Measurements from ENCODE around the gene PTGFRN.

DNA sequence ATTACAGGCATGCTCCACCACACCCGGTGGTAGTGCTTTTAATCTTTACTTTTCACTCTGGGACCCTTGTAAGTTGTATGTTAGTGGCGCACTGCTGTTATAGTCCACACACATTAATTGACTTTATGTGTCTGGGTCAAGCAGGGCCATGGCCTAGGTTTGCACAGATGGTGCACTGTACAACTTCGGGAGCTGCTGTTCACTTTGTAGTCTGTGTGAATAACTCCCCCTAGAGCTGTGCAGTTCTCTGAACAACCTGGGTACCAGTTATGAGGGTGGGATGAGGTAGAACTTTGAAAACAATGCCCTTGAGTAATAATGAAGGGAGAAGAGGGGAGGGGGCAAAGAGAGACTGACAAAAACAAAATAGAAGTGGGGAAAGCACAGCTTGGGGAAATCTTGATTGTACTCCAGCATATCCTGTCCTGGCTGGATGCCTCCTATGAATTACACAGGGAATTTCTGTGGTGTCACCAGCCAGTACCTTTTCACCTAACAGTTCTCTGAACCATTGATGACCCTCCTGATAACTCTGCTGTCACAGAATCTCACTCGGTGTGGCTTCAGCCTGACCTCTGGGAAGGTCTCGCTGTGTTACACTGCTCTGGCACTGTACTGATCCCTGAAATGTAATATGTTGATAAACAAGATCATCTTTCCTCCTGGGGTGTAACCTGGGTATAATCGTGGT is 2.2 kb downstream of the PTGFRN start:
- TF ChIP-seq CHD1 (IDR thresholded peaks at IDR 0.05; ENCODE audit: low read length) (no peak), NFXL1 (CRISPR knock-in tag; IDR thresholded peaks at IDR 0.05) (no peak), ZNF274 (IDR thresholded peaks at IDR 0.05; ENCODE audit: borderline replicate concordance, low read depth, low read length) (no peak), EZH2 (IDR thresholded peaks at IDR 0.05; ENCODE audit: borderline replicate concordance, low read depth, low read length) (no peak)
- TF ChIP-seq, protein P1, sequence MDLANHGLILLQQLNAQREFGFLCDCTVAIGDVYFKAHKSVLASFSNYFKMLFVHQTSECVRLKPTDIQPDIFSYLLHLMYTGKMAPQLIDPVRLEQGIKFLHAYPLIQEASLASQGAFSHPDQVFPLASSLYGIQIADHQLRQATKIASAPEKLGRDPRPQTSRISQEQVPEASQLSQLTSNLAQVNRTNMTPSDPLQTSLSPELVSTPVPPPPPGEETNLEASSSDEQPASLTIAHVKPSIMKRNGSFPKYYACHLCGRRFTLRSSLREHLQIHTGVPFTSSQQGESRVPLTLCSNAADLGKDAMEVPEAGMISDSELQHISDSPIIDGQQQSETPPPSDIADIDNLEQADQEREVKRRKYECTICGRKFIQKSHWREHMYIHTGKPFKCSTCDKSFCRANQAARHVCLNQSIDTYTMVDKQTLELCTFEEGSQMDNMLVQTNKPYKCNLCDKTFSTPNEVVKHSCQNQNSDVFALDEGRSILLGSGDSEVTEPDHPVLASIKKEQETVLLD (IDR thresholded peaks at IDR 0.05) = no peak
- TF ChIP-seq, protein P2, sequence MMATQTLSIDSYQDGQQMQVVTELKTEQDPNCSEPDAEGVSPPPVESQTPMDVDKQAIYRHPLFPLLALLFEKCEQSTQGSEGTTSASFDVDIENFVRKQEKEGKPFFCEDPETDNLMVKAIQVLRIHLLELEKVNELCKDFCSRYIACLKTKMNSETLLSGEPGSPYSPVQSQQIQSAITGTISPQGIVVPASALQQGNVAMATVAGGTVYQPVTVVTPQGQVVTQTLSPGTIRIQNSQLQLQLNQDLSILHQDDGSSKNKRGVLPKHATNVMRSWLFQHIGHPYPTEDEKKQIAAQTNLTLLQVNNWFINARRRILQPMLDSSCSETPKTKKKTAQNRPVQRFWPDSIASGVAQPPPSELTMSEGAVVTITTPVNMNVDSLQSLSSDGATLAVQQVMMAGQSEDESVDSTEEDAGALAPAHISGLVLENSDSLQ (IDR thresholded peaks at IDR 0.05) = no peak
